H1 (cell line): ENCODE data around the gene NAT10. TPM values are rescaled to one million over a fixed set of nuclear protein-coding genes. Genes with fewer than 3 reads are reported as not detected.
"Not testable (repeated sequence)": the region's sequence is repeated elsewhere in the genome, so short reads cannot be mapped to it uniquely, and the experiment has no call there.

Experiments
- CTCF ChIA-PET: fragments of 300-600 bp; sonication (Branson Sonifier 250); formaldehyde crosslinking; loops from one replicate; lab custom pipeline; 2021; ENCODE audit not compliant: partially characterized antibody; lab: Charles Lee
- POLR2A ChIA-PET: fragments of 300-600 bp; sonication (Branson Sonifier 250); formaldehyde crosslinking; loops from one replicate; lab custom pipeline; 2021; ENCODE audit warnings: inconsistent platforms; ENCODE audit not compliant: partially characterized antibody; lab: Charles Lee
- DNase-seq, 2 experiments: peaks; one replicate each; pipeline versions ENCODE4 v3.0.0 to v3.0.0-alpha.2; 2010 to 2022; ENCODE audit warnings: low spot score in 2 of 2, low read depth in 1 of 2, mixed read lengths in 1 of 2
- FAIRE-seq: peaks from 2 replicates; lab custom pipeline; 2011; peaks lifted over from hg19 to GRCh38; lab: Jason Lieb, UNC
- H2AFZ ChIP-seq: 2 replicates; pipeline ENCODE4 v1.8.1; 2012; ENCODE audit warnings: low read length, inconsistent platforms
- H2AK5ac ChIP-seq: 2 replicates; pipeline ENCODE4 v1.6.1; 2013; ENCODE audit warnings: low read depth, low read length
- H2BK120ac ChIP-seq: replicated peaks from 2 replicates; pipeline ENCODE3; 2013; ENCODE audit warnings: low read depth, low read length, inconsistent platforms
- H2BK12ac ChIP-seq: 2 replicates; pipeline ENCODE4 v1.6.1; 2013; ENCODE audit warnings: low read depth, low read length
- H2BK15ac ChIP-seq: 2 replicates; pipeline ENCODE4 v1.6.1; 2013; ENCODE audit warnings: low read length
- H2BK20ac ChIP-seq: 2 replicates; pipeline ENCODE4 v1.6.1; 2013; ENCODE audit warnings: low read length
- H2BK5ac ChIP-seq: 2 replicates; pipeline ENCODE4 v1.6.1; 2013; ENCODE audit warnings: low read depth, low read length
- H3K14ac ChIP-seq: 2 replicates; pipeline ENCODE4 v1.6.1; 2013; ENCODE audit warnings: inconsistent platforms; ENCODE audit not compliant: insufficient read length
- H3K18ac ChIP-seq: 2 replicates; pipeline ENCODE4 v1.6.1; 2013; ENCODE audit warnings: low read length; ENCODE audit errors: extremely low read depth
- H3K23ac ChIP-seq: 2 replicates; pipeline ENCODE4 v1.6.1; 2013; ENCODE audit warnings: inconsistent platforms; ENCODE audit not compliant: insufficient read length
- H3K23me2 ChIP-seq: 2 replicates; pipeline ENCODE4 v1.6.1; 2013; ENCODE audit warnings: low read depth, low read length
- H3K27ac ChIP-seq: 2 replicates; pipeline ENCODE4 v1.6.1; 2011; ENCODE audit warnings: low read depth, low read length, inconsistent platforms
- H3K27me3 ChIP-seq, 4 experiments: replicated peaks in 1 of 4; 1 replicate in 1 of 4; 2 replicates in 3 of 4; pipeline versions ENCODE4 v1.6.1 to v1.8.1; 2011 to 2013; ENCODE audit warnings: low read length in 3 of 4, mild to moderate bottlenecking in 3 of 4, inconsistent platforms in 2 of 4, mixed read lengths in 2 of 4, moderate library complexity in 1 of 4; ENCODE audit not compliant: control insufficient read depth in 3 of 4, insufficient read depth in 3 of 4; ENCODE audit errors: extremely low read depth in 1 of 4
- H3K36me3 ChIP-seq, 4 experiments: 2 replicates each; pipeline versions ENCODE4 v1.6.1 to v1.8.1; 2011 to 2013; ENCODE audit warnings: mild to moderate bottlenecking in 4 of 4, low read length in 3 of 4, moderate library complexity in 2 of 4, control low read depth in 1 of 4, inconsistent platforms in 1 of 4; ENCODE audit not compliant: insufficient read depth in 4 of 4, control insufficient read depth in 2 of 4
- H3K4ac ChIP-seq: replicated peaks from 2 replicates; pipeline ENCODE3; 2013; ENCODE audit warnings: low read length, low read depth, mixed read lengths, inconsistent platforms; ENCODE audit not compliant: insufficient read length
- H3K4me1 ChIP-seq, 4 experiments: replicated peaks in 1 of 4; 1 replicate in 1 of 4; 2 replicates in 3 of 4; pipeline versions ENCODE4 v1.6.1 to v1.8.1; 2011 to 2013; ENCODE audit warnings: low read length in 3 of 4, inconsistent platforms in 2 of 4, mixed read lengths in 1 of 4; ENCODE audit not compliant: insufficient read depth in 4 of 4, control insufficient read depth in 3 of 4
- H3K4me2 ChIP-seq, 2 experiments: 2 replicates each; pipeline versions ENCODE4 v1.6.1 to v1.8.1; 2011 to 2013; ENCODE audit warnings: low read depth in 2 of 2, low read length in 2 of 2, control low read depth in 1 of 2, inconsistent platforms in 1 of 2, mild to moderate bottlenecking in 1 of 2; ENCODE audit not compliant: insufficient read depth in 1 of 2
- H3K4me3 ChIP-seq, 4 experiments: fragments of 200-600, 300-600 bp in 1 of 4; sonication (generic), shearing (Covaris generic), sonication (Bioruptor Twin) in 1 of 4; 2 replicates each; pipeline versions ENCODE4 v1.5.1 to v1.8.1; 2011 to 2016; ENCODE audit warnings: low read length in 4 of 4, low read depth in 3 of 4, control low read depth in 2 of 4, inconsistent platforms in 2 of 4, mild to moderate bottlenecking in 2 of 4, mixed read lengths in 1 of 4, moderate library complexity in 1 of 4; ENCODE audit not compliant: insufficient read depth in 2 of 4; ENCODE audit errors: extremely low read depth in 1 of 4
- H3K56ac ChIP-seq: replicated peaks from 2 replicates; pipeline ENCODE3; 2013; ENCODE audit warnings: low read depth, mild to moderate bottlenecking, mixed read lengths, low read length, inconsistent platforms; ENCODE audit not compliant: insufficient read length
- H3K79me1 ChIP-seq: 2 replicates; pipeline ENCODE4 v1.6.1; 2013; ENCODE audit warnings: low read depth, low read length, control low read depth
- H3K79me2 ChIP-seq, 2 experiments: 2 replicates each; pipeline versions ENCODE4 v1.6.1 to v1.8.1; 2012 to 2013; ENCODE audit warnings: low read length in 2 of 2, mild to moderate bottlenecking in 2 of 2, inconsistent platforms in 1 of 2; ENCODE audit not compliant: insufficient read depth in 2 of 2, control insufficient read depth in 1 of 2
- H3K9ac ChIP-seq, 4 experiments: replicated peaks in 1 of 4; 1 replicate in 1 of 4; 2 replicates in 3 of 4; pipeline versions ENCODE4 v1.6.1 to v1.8.1; 2011 to 2013; ENCODE audit warnings: low read depth in 3 of 4, low read length in 3 of 4, control low read depth in 2 of 4, mild to moderate bottlenecking in 2 of 4, moderate library complexity in 2 of 4, inconsistent platforms in 1 of 4; ENCODE audit errors: extremely low read depth in 1 of 4
- H3K9me3 ChIP-seq, 2 experiments: 2 replicates each; pipeline versions ENCODE4 v1.6.1 to v1.8.1; 2012 to 2013; ENCODE audit warnings: mild to moderate bottlenecking in 2 of 2, moderate library complexity in 2 of 2, control low read depth in 1 of 2, inconsistent platforms in 1 of 2, low read depth in 1 of 2, low read length in 1 of 2, mixed read lengths in 1 of 2; ENCODE audit not compliant: insufficient read depth in 2 of 2
- H4K20me1 ChIP-seq, 2 experiments: replicated peaks in 1 of 2; 2 replicates each; pipeline versions ENCODE3 to v1.8.1; 2011 to 2013; ENCODE audit warnings: inconsistent platforms in 2 of 2, low read length in 2 of 2, mild to moderate bottlenecking in 1 of 2; ENCODE audit not compliant: insufficient read depth in 2 of 2, control insufficient read depth in 1 of 2
- H4K5ac ChIP-seq: 2 replicates; pipeline ENCODE4 v1.6.1; 2013; ENCODE audit warnings: low read length, low read depth, mixed read lengths, inconsistent platforms; ENCODE audit not compliant: insufficient read length
- H4K8ac ChIP-seq: 2 replicates; pipeline ENCODE4 v1.8.0; 2013; ENCODE audit warnings: mild to moderate bottlenecking, moderate library complexity, low read length, inconsistent platforms; ENCODE audit not compliant: insufficient read depth; ENCODE audit errors: extremely low read depth
- H4K91ac ChIP-seq: replicated peaks from 2 replicates; pipeline ENCODE3; 2013; ENCODE audit warnings: low read length, mixed read lengths, inconsistent platforms; ENCODE audit not compliant: insufficient read length
- WGBS, 2 experiments: shearing (Covaris generic) in 1 of 2; methylation state at CpG; one replicate each; pipeline versions ENCODE4 v1.1.6 to v1.1.7; 2013 to 2015; ENCODE audit warnings: low lambda C conversion rate in 2 of 2, mixed read lengths in 2 of 2, inconsistent platforms in 1 of 2, low coverage in 1 of 2, missing lambda C conversion rate in 1 of 2; ENCODE audit not compliant: insufficient replicate concordance in 2 of 2, insufficient coverage in 1 of 2, insufficient read length in 1 of 2; ENCODE audit errors: extremely low coverage in 1 of 2, missing lambda C conversion rate in 1 of 2; 5-methylcytosine and 5-hydroxymethylcytosine counted together
- polyA plus RNA-seq, 7 experiments: library from polyadenylated mRNA; depleted of rRNA in 3 of 7; stranded (reverse) in 5 of 7; unstranded in 2 of 7; fragments of >200 nt in 5 of 7; fragments of 200-250 nt in 2 of 7; gene quantifications; 1 replicate in 5 of 7; 2 replicates in 1 of 7; 4 replicates in 1 of 7; pipeline versions ENCODE4 v1.2.1 to v1.2.3, GENCODE V29; 2011 to 2013; ENCODE audit warnings: missing spikeins in 2 of 7, mixed read lengths in 2 of 7
- total RNA-seq: library from RNA; stranded (reverse); fragmentation: NEBNext Ultra II Directional; extraction: Animal tissue kit (Norgen Biotek cat#: 25700); gene quantifications from 2 replicates; pipeline ENCODE4 v1.2.1, GENCODE V29; 2021

NAT10 gene
- total and polyA plus RNA-seq, 2 of the 8 experiments (the other 6 are each of a cell fraction or from before 2014, with no cell fraction given), result 66.3 to 89.6 TPM

- CTCF ChIA-PET, result interaction anchor here (0.8 to 2.0 kb wide), 5 partner anchors 58 to 166 kb away, joined by 3 to 7 read pairs (median 4); no protein-coding TSS in a partner anchor
- not testable (repeated sequence) for H2AFZ ChIP-seq
- WGBS, 2 experiments, result 92% methylated on average over 5 of the region's 5 CpGs; no CpG with 5 or more reads in 1 of the 2 experiments
Observed at GRCh38 chr11:34180814-34181165, 75.4 kb downstream of the NAT10 start.

More at GRCh38 chr11:34180814-34181165, 75.4 kb downstream of the NAT10 start:
- H3K9me3 ChIP-seq, H3K14ac ChIP-seq, H3K18ac ChIP-seq, H2BK5ac ChIP-seq, H3K9ac ChIP-seq, H2BK15ac ChIP-seq, H4K20me1 ChIP-seq, H3K4ac ChIP-seq, H3K36me3 ChIP-seq, H4K8ac ChIP-seq, H3K23me2 ChIP-seq, H3K79me1 ChIP-seq, H4K5ac ChIP-seq, H2BK12ac ChIP-seq, FAIRE-seq, H3K27me3 ChIP-seq, DNase-seq, H4K91ac ChIP-seq, H2BK120ac ChIP-seq, H3K56ac ChIP-seq, H3K27ac ChIP-seq, H3K23ac ChIP-seq, H3K4me3 ChIP-seq, H2AK5ac ChIP-seq, H2BK20ac ChIP-seq, H3K79me2 ChIP-seq, H3K4me1 ChIP-seq, H3K4me2 ChIP-seq: not testable (repeated sequence)
- POLR2A ChIA-PET, result interaction anchor here (1.5 kb wide), 1 partner anchor 12 kb away, joined by 4 read pairs; no protein-coding TSS in a partner anchor
